WTC11 (cell line): ENCODE measurements around the gene PIGP. TPM values are rescaled to one million over a fixed set of nuclear protein-coding genes. Genes with fewer than 3 reads are reported as not detected.
"Not testable (repeated sequence)": the region's sequence is repeated elsewhere in the genome, so short reads cannot be mapped to it uniquely, and the experiment has no call there.

Experiments
- ATAC-seq: fragments of 200-7000 bp; cut with Tn5 transposase; 2 replicates; pipeline ENCODE4 v1.10.0; 2021; ENCODE audit warnings: mild to moderate bottlenecking, moderate library complexity
- CTCF ChIA-PET: fragments of 300-600 bp; sonication (Branson Sonifier 250); formaldehyde crosslinking; loops from one replicate; lab custom pipeline; 2021; ENCODE audit warnings: antibody characterized with exemption; lab: Charles Lee
- POLR2A ChIA-PET: fragments of 350-600 bp; sonication (Branson Sonifier 250); formaldehyde crosslinking; loops from one replicate; lab custom pipeline; 2021; ENCODE audit warnings: antibody characterized with exemption; lab: Charles Lee
- DNase-seq: peaks from one replicate; pipeline ENCODE4 v3.0.0; 2021; ENCODE audit warnings: low spot score
- H3K27ac Mint-ChIP-seq: 2 replicates; pipeline ENCODE4 v1.8.0; 2021; ENCODE audit warnings: mixed read lengths
- H3K27me3 Mint-ChIP-seq: 2 replicates; pipeline ENCODE4 v1.8.0; 2021; ENCODE audit warnings: low read depth, mild to moderate bottlenecking, moderate library complexity, mixed read lengths
- H3K36me3 Mint-ChIP-seq: 2 replicates; pipeline ENCODE4 v1.8.0; 2021; ENCODE audit warnings: mixed read lengths
- H3K4me1 Mint-ChIP-seq: 2 replicates; pipeline ENCODE4 v1.8.0; 2022; ENCODE audit warnings: mixed read lengths
- H3K4me3 Mint-ChIP-seq: 2 replicates; pipeline ENCODE4 v1.8.0; 2021; ENCODE audit warnings: mild to moderate bottlenecking, moderate library complexity, mixed read lengths
- H3K9me3 Mint-ChIP-seq: 2 replicates; pipeline ENCODE4 v1.8.0; 2021; ENCODE audit warnings: mixed read lengths
- AFF4 ChIP-seq: sonication (generic); formaldehyde crosslinking; IDR thresholded peaks from 2 replicates; pipeline ENCODE4 v1.8.1; 2023; ENCODE audit warnings: mild to moderate bottlenecking, missing genetic modification reagents, borderline replicate concordance
- ATF1 ChIP-seq: sonication (generic); formaldehyde crosslinking; IDR thresholded peaks from 2 replicates; pipeline ENCODE4 v1.8.1; 2023; ENCODE audit warnings: mild to moderate bottlenecking, moderate library complexity, missing genetic modification reagents
- CDX4 ChIP-seq: fragments of 250-450 bp; sonication (Bioruptor Pico); IDR thresholded peaks from 2 replicates; pipeline ENCODE4 v1.9.0; 2021; ENCODE audit warnings: moderate library complexity, mild to moderate bottlenecking, inconsistent platforms, borderline replicate concordance
- FOXJ3 ChIP-seq: sonication (generic); formaldehyde crosslinking; IDR thresholded peaks from 2 replicates; pipeline ENCODE4 v1.9.0; 2021; ENCODE audit warnings: missing genetic modification reagents, mild to moderate bottlenecking, borderline replicate concordance
- GABPB1 ChIP-seq: sonication (generic); formaldehyde crosslinking; IDR thresholded peaks from 2 replicates; pipeline ENCODE4 v1.8.1; 2023; ENCODE audit warnings: mild to moderate bottlenecking, missing genetic modification reagents
- HMGA2 ChIP-seq: fragments of 250-450 bp; sonication (Bioruptor Pico); IDR thresholded peaks from 2 replicates; pipeline ENCODE4 v1.4.0; 2021; ENCODE audit warnings: mild to moderate bottlenecking, moderate library complexity
- MYBL2 ChIP-seq: sonication (generic); formaldehyde crosslinking; IDR thresholded peaks from 2 replicates; pipeline ENCODE4 v1.8.1; 2023; ENCODE audit warnings: mild to moderate bottlenecking, moderate library complexity, missing genetic modification reagents
- NFE2L1 ChIP-seq: sonication (generic); formaldehyde crosslinking; IDR thresholded peaks from 2 replicates; pipeline ENCODE4 v1.8.1; 2023; ENCODE audit warnings: missing genetic modification reagents
- NFYB ChIP-seq: sonication (generic); formaldehyde crosslinking; conservative IDR thresholded peaks from 2 replicates; pipeline ENCODE4 v1.8.0; 2022; ENCODE audit warnings: low read depth, missing genetic modification reagents
- NR1H2 ChIP-seq: sonication (generic); formaldehyde crosslinking; IDR thresholded peaks from 2 replicates; pipeline ENCODE4 v1.9.0; 2021; ENCODE audit warnings: mild to moderate bottlenecking, moderate library complexity, missing genetic modification reagents
- PREB ChIP-seq: sonication (generic); formaldehyde crosslinking; IDR thresholded peaks from 2 replicates; pipeline ENCODE4 v1.8.1; 2022; ENCODE audit warnings: mild to moderate bottlenecking, missing genetic modification reagents, moderate library complexity, borderline replicate concordance
- SMAD3 ChIP-seq: sonication (generic); formaldehyde crosslinking; IDR thresholded peaks from 2 replicates; pipeline ENCODE4 v1.8.0; 2022; ENCODE audit warnings: missing genetic modification reagents, mild to moderate bottlenecking, borderline replicate concordance
- SOX15 ChIP-seq: fragments of 250-450 bp; sonication (Bioruptor Pico); IDR thresholded peaks from 2 replicates; pipeline ENCODE4 v1.9.0; 2021; ENCODE audit warnings: mild to moderate bottlenecking
- SP1 ChIP-seq: sonication (generic); formaldehyde crosslinking; conservative IDR thresholded peaks from 2 replicates; pipeline ENCODE4 v1.8.1; 2022; ENCODE audit warnings: missing genetic modification reagents
- ZNF232 ChIP-seq: sonication (generic); formaldehyde crosslinking; IDR thresholded peaks from 2 replicates; pipeline ENCODE4 v1.8.0; 2022; ENCODE audit warnings: mild to moderate bottlenecking, missing genetic modification reagents
- ZNF281 ChIP-seq: sonication (generic); formaldehyde crosslinking; IDR thresholded peaks from 2 replicates; pipeline ENCODE4 v1.8.0; 2023; ENCODE audit warnings: mild to moderate bottlenecking, missing genetic modification reagents
- ZNF423 ChIP-seq: fragments of 250-450 bp; sonication (Bioruptor Pico); IDR thresholded peaks from 2 replicates; pipeline ENCODE4 v2.1.2; 2022; ENCODE audit warnings: mild to moderate bottlenecking, moderate library complexity
- total RNA-seq: library from RNA; stranded (reverse); gene quantifications from 3 replicates; pipeline ENCODE4 v1.2.3, GENCODE V29; 2021

PIGP gene
- total RNA-seq, 1 experiment from 2014 or later = 10.9 TPM

- TF ChIP-seq PREB (CRISPR knock-in tag) = no peak
- no peak for TF ChIP-seq MYBL2 (CRISPR knock-in tag)
- TF ChIP-seq SP1 (CRISPR knock-in tag) = no peak
Measured at GRCh38 chr21:37057614-37058013, 15.3 kb downstream of the PIGP start (continued).

- peaks cover 35% of the 10 kb centered on the region for H3K27me3 Mint-ChIP-seq
- ATAC-seq (no peak), DNase-seq (no peak)
- ChIA-PET POLR2A (no interaction called here), CTCF (no interaction called here)
- TF ChIP-seq SP1 (CRISPR knock-in tag) = no peak
- no peak for TF ChIP-seq ATF1 (CRISPR knock-in tag)
- no peak for TF ChIP-seq HMGA2
- TF ChIP-seq SOX15 (CRISPR knock-in tag) = no peak
- no peak for TF ChIP-seq FOXJ3 (CRISPR knock-in tag)
- TF ChIP-seq CDX4 (CRISPR knock-in tag) = no peak
- TF ChIP-seq NFYB (CRISPR knock-in tag) = no peak
- no peak for TF ChIP-seq GABPB1 (CRISPR knock-in tag)
- H3K4me3 Mint-ChIP-seq = no peak overlapping the region
- peaks cover 14% of the 10 kb centered on the region for H3K9me3 Mint-ChIP-seq
- peaks cover 26% of the 10 kb centered on the region for H3K4me1 Mint-ChIP-seq
- 0 out of 2 replicates have a peak, but pooled peaks cover 7% of the 10 kb centered on the region for H3K36me3 Mint-ChIP-seq
- H3K27ac Mint-ChIP-seq = no peak overlapping the region
Measured at GRCh38 chr21:37055271-37055855, 17.5 kb downstream of the PIGP start.

- CTCF ChIA-PET, ATAC-seq, H3K27ac Mint-ChIP-seq: not testable (repeated sequence)
Measured at GRCh38 chr21:37049741-37050140, 23.1 kb downstream of the PIGP start.

GRCh38 chr21:37047079-37047478 lies 25.8 kb downstream of the PIGP start:
- DNase-seq (no peak), ATAC-seq (no peak)
- ChIA-PET POLR2A (no interaction called here), CTCF (interaction anchor here (0.6 to 2.3 kb wide), 4 partner anchors 37 to 517 kb away, joined by 3 to 7 read pairs (median 4); no protein-coding TSS in a partner anchor)
- no peaks in the 10 kb centered on the region for H3K36me3 Mint-ChIP-seq
- no peaks in the 10 kb centered on the region for H3K9me3 Mint-ChIP-seq
- peaks cover 89% of the 10 kb centered on the region for H3K27me3 Mint-ChIP-seq
- TF ChIP-seq ZNF232 (CRISPR knock-in tag) (no peak), NR1H2 (CRISPR knock-in tag) (no peak), ZNF281 (CRISPR knock-in tag) (no peak), ZNF423 (no peak), SMAD3 (CRISPR knock-in tag) (no peak), FOXJ3 (CRISPR knock-in tag) (no peak), NFE2L1 (CRISPR knock-in tag) (peak; percentile 68; the same call in 1 of the 2 replicates), AFF4 (no peak)
- peaks cover 31% of the 10 kb centered on the region for H3K4me1 Mint-ChIP-seq
- H3K27ac Mint-ChIP-seq = no peak overlapping the region
- no peak overlapping the region for H3K4me3 Mint-ChIP-seq

More at GRCh38 chr21:37049741-37050140, 23.1 kb downstream of the PIGP start:
- Mint-ChIP-seq H3K4me1 (peaks cover 26% of the 10 kb centered on the region), H3K27me3 (peaks cover 81% of the 10 kb centered on the region)
- POLR2A ChIA-PET, DNase-seq, H3K9me3 Mint-ChIP-seq, H3K4me3 Mint-ChIP-seq, H3K36me3 Mint-ChIP-seq: not testable (repeated sequence)
